GM12878 (cell line): ENCODE results near the gene IVD. TPM values are rescaled to one million over a fixed set of nuclear protein-coding genes. Genes with fewer than 3 reads are reported as not detected.
A peak's percentile ranks its signal among the peaks of the same experiment; 100 is the strongest.

Experiments used
- ATAC-seq: fragments of 200-7000 bp; cut with Tn5 transposase; 3 replicates; pipeline ENCODE4 v1.9.1; 2020; ENCODE audit warnings: mild to moderate bottlenecking, moderate library complexity
- BruUV-seq: library from RNA; stranded (reverse); fragments of 400-500 nt; replicated peaks from 2 replicates; lab custom pipeline; 2021; lab: Mats Ljungman, UMichigan
- CTCF ChIA-PET: fragments of 300-600 bp; sonication (Branson Sonifier 250); formaldehyde crosslinking; extraction: SDS; loops from one replicate; lab custom pipeline; 2021; ENCODE audit warnings: inconsistent platforms; lab: Yijun Ruan, JAX
- POLR2A ChIA-PET: fragments of 350-600 bp; formaldehyde crosslinking; extraction: SDS; loops from one replicate; lab custom pipeline; 2021; ENCODE audit warnings: inconsistent platforms; lab: Charles Lee
- RAD21 ChIA-PET: fragments of 300-600 bp; sonication (Branson Sonifier 250); formaldehyde crosslinking; loops from one replicate; lab custom pipeline; 2023; ENCODE audit warnings: antibody characterized with exemption; ENCODE audit not compliant: unreplicated experiment; lab: Charles Lee
- SMC1A ChIA-PET: fragments of 300-600 bp; sonication (Branson Sonifier 250); formaldehyde crosslinking; loops from one replicate; lab custom pipeline; 2023; ENCODE audit not compliant: unreplicated experiment, uncharacterized antibody; lab: Charles Lee
- DNase-seq: peaks from one replicate; pipeline ENCODE4 v3.0.0-alpha.2; 2011; ENCODE audit warnings: low read depth, low spot score
- FAIRE-seq: peaks from 3 replicates; lab custom pipeline; 2011; peaks lifted over from hg19 to GRCh38; lab: Jason Lieb, UNC
- H2AFZ ChIP-seq: 2 replicates; pipeline ENCODE4 v1.6.0; 2011; ENCODE audit warnings: low read depth, low read length, control low read depth; ENCODE audit not compliant: control insufficient read depth
- H3K27ac ChIP-seq: 2 replicates; pipeline ENCODE4 v1.5.1; 2011; ENCODE audit warnings: control low read depth; ENCODE audit not compliant: control insufficient read depth, insufficient read depth
- H3K27me3 ChIP-seq, 2 experiments: replicated peaks in 1 of 2; 2 replicates each; pipeline versions ENCODE4 v1.6.0 to v1.6.1; 2011; ENCODE audit warnings: low read length in 1 of 2; ENCODE audit not compliant: control insufficient read depth in 2 of 2, insufficient read depth in 2 of 2
- H3K36me3 ChIP-seq, 2 experiments: 2 replicates each; pipeline ENCODE4 v1.5.1; 2011; ENCODE audit warnings: low read length in 1 of 2; ENCODE audit not compliant: control insufficient read depth in 2 of 2, insufficient read depth in 2 of 2
- H3K4me1 ChIP-seq: 2 replicates; pipeline ENCODE4 v1.6.1; 2011; ENCODE audit warnings: mild to moderate bottlenecking, low read length, moderate library complexity, mixed read lengths; ENCODE audit not compliant: control insufficient read depth, insufficient read depth
- H3K4me2 ChIP-seq: 2 replicates; pipeline ENCODE4 v1.6.0; 2011; ENCODE audit warnings: control low read depth; ENCODE audit not compliant: control insufficient read depth, insufficient read depth
- H3K4me3 ChIP-seq: fragments of 200-600 bp; sonication (generic); 2 replicates; pipeline ENCODE4 v1.5.1; 2016
- H3K79me2 ChIP-seq: 2 replicates; pipeline ENCODE4 v1.6.0; 2011; ENCODE audit warnings: low read length; ENCODE audit not compliant: control insufficient read depth, insufficient read depth
- H3K9ac ChIP-seq: 2 replicates; pipeline ENCODE4 v1.8.0; 2011; ENCODE audit warnings: low read length, control low read depth, mixed read lengths; ENCODE audit not compliant: control insufficient read depth, insufficient read depth
- H3K9me3 ChIP-seq: replicated peaks from 3 replicates; pipeline ENCODE4 v1.5.1; 2011; ENCODE audit warnings: mild to moderate bottlenecking, low read length; ENCODE audit not compliant: control insufficient read depth, insufficient read depth
- H4K20me1 ChIP-seq: 2 replicates; pipeline ENCODE4 v1.6.0; 2011; ENCODE audit not compliant: control insufficient read depth, insufficient read depth
- CREM ChIP-seq: IDR thresholded peaks from 2 replicates; pipeline ENCODE4 v1.6.1; 2014; ENCODE audit warnings: antibody characterized with exemption, low read depth
- MEF2B ChIP-seq: fragments of 450-650 bp; IDR thresholded peaks from 2 replicates; pipeline ENCODE4 v1.6.1; 2018; ENCODE audit warnings: mild to moderate bottlenecking, moderate library complexity; ENCODE audit not compliant: partially characterized antibody, poor library complexity, severe bottlenecking
- NR2C1 ChIP-seq: fragments of 450-650 bp; IDR thresholded peaks from 2 replicates; pipeline ENCODE4 v1.6.1; 2017; ENCODE audit warnings: antibody characterized with exemption, mild to moderate bottlenecking, moderate library complexity
- SIN3A ChIP-seq: IDR thresholded peaks from 2 replicates; pipeline ENCODE4 v1.6.1; 2012; ENCODE audit warnings: low read depth, low read length, improper control_type of control experiment
- WGBS: methylation state at CpG from one replicate; pipeline ENCODE4 v1.1.6; 2016; ENCODE audit warnings: low lambda C conversion rate; ENCODE audit not compliant: insufficient replicate concordance, insufficient coverage; ENCODE audit errors: missing lambda C conversion rate; 5-methylcytosine and 5-hydroxymethylcytosine counted together
- in situ Hi-C: fragments of 300-500 bp; cut with MboI; formaldehyde crosslinking; loops from 9 replicates; pipeline ENCODE4 v1.14.3; 2018; ENCODE audit warnings: mixed read lengths
- intact Hi-C: fragments of 100-400 bp; cut with micrococcal nuclease; formaldehyde crosslinking; loops from one replicate; pipeline ENCODE4 v1.14.2; 2022; ENCODE audit not compliant: unreplicated experiment
- polyA plus RNA-seq, 11 experiments: library from polyadenylated mRNA; depleted of rRNA in 4 of 11; unstranded in 6 of 11; stranded (reverse) in 5 of 11; fragments of >200 nt; fragmentation: Nextera tagmentation in 4 of 11; fragmentation: Illumina TruSeq in 1 of 11; extraction: Ambion mirVana in 4 of 11; extraction: Trizol in 1 of 11; gene quantifications; 1 replicate in 1 of 11; 2 replicates in 10 of 11; pipeline versions ENCODE4 v1.2.1 to v1.2.3, GENCODE V29; 2011 to 2016; ENCODE audit warnings: inconsistent platforms in 2 of 11, missing spikeins in 2 of 11, low read depth in 1 of 11
- total RNA-seq, 4 experiments: library from RNA; depleted of rRNA in 3 of 4; stranded (reverse); fragments of >200 nt in 3 of 4; fragmentation: Illumina TruSeq in 1 of 4; extraction: Trizol in 1 of 4; gene quantifications; 2 replicates each; pipeline versions ENCODE4 v1.2.1 to v1.2.3, GENCODE V29; 2013 to 2021
- TF ChIP-seq, protein P1 (sequence below): fragments of 450-650 bp; IDR thresholded peaks from 2 replicates; pipeline ENCODE4 v1.6.1; 2016; ENCODE audit warnings: mild to moderate bottlenecking
- TF ChIP-seq, protein P2 (sequence below): fragments of 150-350 bp; IDR thresholded peaks from 2 replicates; pipeline ENCODE4 v1.6.1; 2014; ENCODE audit warnings: mild to moderate bottlenecking, low read depth, low read length

Gene IVD
- total and polyA plus RNA-seq, 10 of the 15 experiments (the other 5 are each of a cell fraction or from before 2014, with no cell fraction given) = 5.3 to 59.8 (median 45.7) TPM

DNA sequence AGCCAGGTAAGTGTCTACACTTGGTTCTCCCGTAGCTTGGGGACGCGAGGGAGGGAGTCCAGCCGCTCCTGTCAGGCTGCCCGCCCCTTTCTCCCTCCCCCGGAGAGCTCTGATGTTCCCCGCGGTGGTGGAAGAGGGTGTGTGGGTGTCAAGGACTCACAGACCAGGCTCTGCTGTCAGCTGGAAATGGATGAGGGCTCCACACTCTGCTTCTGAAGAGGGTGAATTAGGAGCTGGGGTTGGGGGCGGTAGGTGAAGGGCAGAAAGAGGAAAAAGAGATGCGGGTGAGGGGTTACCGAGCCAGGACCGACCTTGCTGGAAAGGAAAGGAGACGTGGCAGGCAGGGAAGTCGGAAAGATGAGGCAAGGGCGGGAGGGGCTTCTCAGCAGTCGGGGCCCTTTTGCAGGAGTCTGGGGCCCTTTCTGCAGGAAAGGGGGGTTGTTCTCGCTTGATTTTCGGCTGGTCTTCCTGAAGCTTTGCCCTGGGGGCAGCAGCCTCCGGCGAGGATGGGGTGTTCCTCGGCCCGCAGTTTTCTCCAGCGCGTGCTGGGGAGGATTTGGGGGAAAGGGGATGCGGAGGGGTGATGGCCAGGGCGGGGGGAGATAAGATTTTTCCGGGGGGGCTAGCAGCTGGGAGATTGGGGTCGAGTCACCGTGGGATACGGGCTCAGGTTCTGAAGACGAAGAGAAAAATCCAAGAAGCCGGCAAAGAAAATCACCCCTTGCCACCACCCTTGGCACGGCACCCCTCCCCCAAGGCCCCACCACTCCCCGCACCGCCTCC, 34.6 kb downstream of the IVD start:
- FAIRE-seq = no peak
- Histone ChIP-seq H3K9me3 (no peaks in the 10 kb centered on the region), H3K79me2 (peaks cover 25% of the 10 kb centered on the region), H3K4me2 (peak overlapping the region; percentile 99), H3K27ac (no peak overlapping the region), H3K4me3 (peak overlapping the region; percentile 74), H4K20me1 (peaks cover 23% of the 10 kb centered on the region), H2AFZ (peak overlapping the region; percentile 72), H3K4me1 (peaks cover 19% of the 10 kb centered on the region), H3K36me3 (no peaks in the 10 kb centered on the region), H3K9ac (peak overlapping the region; percentile 64), H3K27me3 (peaks cover 16 to 26% of the 10 kb centered on the region in 2 experiments)
- in situ Hi-C loops (no loop called here), intact Hi-C loops (loop anchor here (10.0 kb wide), 1 partner anchor 155 kb away; the partner anchor contains the start of gene KNL1)
- ATAC-seq = peak; percentile 25
- no peak for DNase-seq
- ChIA-PET RAD21 (interaction anchor here (0.6 to 1.8 kb wide), 8 partner anchors 13 to 125 kb away, joined by 3 to 8 read pairs (median 4); partner anchors contain the start of genes CCDC32, IVD and KNSTRN), SMC1A (interaction anchor here (0.6 to 1.3 kb wide), 4 partner anchors 10 to 158 kb away, joined by 3 to 4 read pairs (median 4); no protein-coding TSS in a partner anchor), CTCF (interaction anchor here (0.6 to 1.5 kb wide), 16 partner anchors 9 to 115 kb away, joined by 3 to 6 read pairs (median 4); no protein-coding TSS in a partner anchor), POLR2A (interaction anchor here (0.7 to 4.1 kb wide), 5 partner anchors 12 to 326 kb away, joined by 3 to 26 read pairs (median 9); partner anchors contain the start of gene IVD)
- BruUV-seq = no TSS peak
- WGBS = 2% methylated on average over 29 of the region's 35 CpGs
- TF ChIP-seq CREM = no peak
- TF ChIP-seq, protein P1, sequence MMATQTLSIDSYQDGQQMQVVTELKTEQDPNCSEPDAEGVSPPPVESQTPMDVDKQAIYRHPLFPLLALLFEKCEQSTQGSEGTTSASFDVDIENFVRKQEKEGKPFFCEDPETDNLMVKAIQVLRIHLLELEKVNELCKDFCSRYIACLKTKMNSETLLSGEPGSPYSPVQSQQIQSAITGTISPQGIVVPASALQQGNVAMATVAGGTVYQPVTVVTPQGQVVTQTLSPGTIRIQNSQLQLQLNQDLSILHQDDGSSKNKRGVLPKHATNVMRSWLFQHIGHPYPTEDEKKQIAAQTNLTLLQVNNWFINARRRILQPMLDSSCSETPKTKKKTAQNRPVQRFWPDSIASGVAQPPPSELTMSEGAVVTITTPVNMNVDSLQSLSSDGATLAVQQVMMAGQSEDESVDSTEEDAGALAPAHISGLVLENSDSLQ = 0 out of 2 replicates have a peak, but pooled peaks have one; percentile 12
- peak; percentile 2; the same call in 1 of the 2 replicates for TF ChIP-seq SIN3A
- TF ChIP-seq NR2C1 = no peak
- peak; percentile 17 for TF ChIP-seq MEF2B
- TF ChIP-seq, protein P2, sequence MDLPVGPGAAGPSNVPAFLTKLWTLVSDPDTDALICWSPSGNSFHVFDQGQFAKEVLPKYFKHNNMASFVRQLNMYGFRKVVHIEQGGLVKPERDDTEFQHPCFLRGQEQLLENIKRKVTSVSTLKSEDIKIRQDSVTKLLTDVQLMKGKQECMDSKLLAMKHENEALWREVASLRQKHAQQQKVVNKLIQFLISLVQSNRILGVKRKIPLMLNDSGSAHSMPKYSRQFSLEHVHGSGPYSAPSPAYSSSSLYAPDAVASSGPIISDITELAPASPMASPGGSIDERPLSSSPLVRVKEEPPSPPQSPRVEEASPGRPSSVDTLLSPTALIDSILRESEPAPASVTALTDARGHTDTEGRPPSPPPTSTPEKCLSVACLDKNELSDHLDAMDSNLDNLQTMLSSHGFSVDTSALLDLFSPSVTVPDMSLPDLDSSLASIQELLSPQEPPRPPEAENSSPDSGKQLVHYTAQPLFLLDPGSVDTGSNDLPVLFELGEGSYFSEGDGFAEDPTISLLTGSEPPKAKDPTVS = no peak
